HG03064 (cell line): ENCODE measurements around the gene JMJD4.

Source experiments
- ATAC-seq: cut with Tn5 transposase; IDR thresholded peaks from one replicate; pipeline ENCODE4 v1.9.1; 2021; ENCODE audit warnings: low read depth; ENCODE audit not compliant: unreplicated experiment

Gene JMJD4

DNA sequence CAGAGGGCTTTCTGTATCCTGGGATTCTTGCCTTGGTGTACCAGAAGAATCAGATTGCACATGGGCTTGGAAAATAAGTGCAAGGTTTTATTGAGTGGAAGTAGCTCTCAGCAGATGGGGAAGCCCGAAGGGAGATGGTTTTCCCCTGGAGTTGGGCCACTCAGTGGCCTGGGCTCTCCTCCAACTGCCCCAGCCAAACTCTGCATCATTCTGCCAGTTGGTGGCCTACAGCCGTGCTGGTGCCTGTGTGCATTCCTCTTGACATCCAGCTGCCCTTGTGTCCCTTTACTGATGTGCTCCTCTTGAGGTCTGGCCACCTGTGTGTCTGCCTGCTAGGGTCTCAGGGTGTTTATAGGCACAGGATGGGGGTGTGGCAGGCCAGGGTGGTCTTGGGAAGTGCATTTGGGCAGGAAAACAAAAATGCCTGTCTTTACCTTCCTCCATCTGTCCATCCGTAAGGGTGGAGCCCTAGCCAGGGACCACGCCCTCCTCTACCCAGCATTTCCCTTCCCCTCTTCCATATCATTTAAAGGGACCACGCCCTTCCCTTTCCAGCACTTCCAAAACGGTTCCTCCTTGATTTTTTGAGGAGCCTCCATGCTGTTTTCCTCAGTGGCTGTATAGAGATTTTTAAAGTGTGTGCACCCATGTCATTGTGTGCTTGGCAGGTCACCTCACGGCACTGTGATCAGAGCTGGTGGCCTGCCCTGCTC, 19.1 kb upstream of the JMJD4 start:
- no peak for ATAC-seq

DNA sequence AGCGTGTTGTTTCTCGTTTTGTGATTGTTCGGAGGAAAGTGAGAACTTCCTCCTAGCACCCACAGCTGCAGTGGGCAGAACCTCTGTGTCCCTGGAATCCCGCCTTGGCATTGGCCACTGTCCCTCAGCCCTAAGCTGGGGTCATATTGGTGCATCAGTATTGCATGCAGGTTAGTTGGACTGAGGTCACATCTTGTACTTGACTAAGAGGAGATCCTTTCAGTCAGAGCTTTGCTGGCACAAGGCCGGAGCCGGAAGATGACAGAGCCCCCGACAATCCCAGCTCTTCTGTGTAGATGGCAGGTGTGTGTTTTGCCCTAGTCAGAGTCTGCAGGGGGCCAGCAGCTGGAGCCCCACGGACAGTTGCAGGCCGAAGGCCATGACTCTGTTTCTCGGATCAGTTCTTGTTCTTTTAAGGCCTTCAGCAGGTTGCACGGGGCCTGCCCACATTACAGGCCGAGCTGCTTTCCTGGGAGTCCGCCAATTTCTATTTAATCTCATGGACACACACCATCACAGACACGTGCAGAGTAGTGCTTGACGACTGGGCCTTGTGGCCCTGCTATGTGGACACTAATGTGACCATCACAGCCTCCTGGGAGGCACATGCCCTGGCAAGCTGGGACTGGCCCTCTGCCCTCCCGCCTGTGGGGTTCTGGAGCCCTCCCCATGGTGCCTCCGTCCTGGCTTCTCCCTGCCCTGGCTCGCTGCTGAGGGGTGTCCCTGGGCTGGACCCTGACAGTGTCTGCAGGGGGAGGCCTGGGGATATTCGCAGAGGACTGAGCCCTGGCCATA, 15.0 kb upstream of the JMJD4 start:
- ATAC-seq: no peak

DNA sequence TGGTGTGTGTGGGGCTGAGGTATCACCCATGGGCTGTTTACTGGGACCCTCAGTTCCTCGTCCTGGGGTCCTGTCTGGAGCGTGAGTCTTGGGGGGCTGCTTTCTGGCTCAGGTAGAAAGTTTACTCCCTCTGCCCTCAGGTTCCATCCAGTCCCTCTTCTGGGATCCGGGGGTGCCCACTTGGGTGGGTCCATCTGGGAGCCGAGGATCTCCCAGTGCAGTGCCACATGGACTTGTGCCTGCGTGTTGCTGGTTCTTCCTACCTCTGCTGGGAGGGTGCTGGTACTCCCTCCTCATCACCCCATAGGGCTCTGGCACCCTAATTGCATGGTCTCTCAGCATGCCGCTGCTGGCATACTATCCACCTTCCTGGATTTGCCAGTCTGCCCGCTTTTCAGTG, 14.1 kb upstream of the JMJD4 start:
- ATAC-seq: no peak

GRCh38 chr1:227748496-227749182, 13.5 kb upstream of the JMJD4 start:
- no peak for ATAC-seq

DNA sequence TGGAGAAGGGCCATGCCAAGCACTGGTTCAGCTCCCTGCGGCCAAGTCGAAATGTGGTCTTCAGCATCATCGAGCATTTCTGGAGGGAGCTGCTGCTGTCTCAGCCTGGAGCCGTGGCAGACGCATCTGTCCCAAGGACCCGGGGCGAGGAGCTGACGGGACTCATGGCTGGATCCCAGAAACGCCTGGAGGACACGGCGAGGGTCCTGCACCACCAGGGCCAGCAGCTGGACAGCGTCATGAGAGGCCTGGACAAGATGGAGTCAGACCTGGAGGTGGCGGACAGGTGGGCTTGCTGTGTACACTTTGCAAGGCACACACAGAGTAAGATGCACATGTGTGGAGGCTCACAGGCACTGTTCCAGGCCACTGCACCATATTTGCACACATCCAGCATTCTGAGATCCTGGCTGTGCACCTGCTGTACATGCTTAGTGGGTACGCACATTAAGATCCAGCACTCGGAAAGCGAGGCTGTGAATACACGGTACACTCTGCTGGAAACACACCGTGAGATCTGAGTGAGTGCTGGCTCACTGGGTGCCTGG, 12.9 kb upstream of the JMJD4 start:
- ATAC-seq: no peak

GRCh38 chr1:227747382-227747781, 12.3 kb upstream of the JMJD4 start:
- ATAC-seq: no peak

- no peak for ATAC-seq
Measured at GRCh38 chr1:227746676-227747075, 11.6 kb upstream of the JMJD4 start.

DNA sequence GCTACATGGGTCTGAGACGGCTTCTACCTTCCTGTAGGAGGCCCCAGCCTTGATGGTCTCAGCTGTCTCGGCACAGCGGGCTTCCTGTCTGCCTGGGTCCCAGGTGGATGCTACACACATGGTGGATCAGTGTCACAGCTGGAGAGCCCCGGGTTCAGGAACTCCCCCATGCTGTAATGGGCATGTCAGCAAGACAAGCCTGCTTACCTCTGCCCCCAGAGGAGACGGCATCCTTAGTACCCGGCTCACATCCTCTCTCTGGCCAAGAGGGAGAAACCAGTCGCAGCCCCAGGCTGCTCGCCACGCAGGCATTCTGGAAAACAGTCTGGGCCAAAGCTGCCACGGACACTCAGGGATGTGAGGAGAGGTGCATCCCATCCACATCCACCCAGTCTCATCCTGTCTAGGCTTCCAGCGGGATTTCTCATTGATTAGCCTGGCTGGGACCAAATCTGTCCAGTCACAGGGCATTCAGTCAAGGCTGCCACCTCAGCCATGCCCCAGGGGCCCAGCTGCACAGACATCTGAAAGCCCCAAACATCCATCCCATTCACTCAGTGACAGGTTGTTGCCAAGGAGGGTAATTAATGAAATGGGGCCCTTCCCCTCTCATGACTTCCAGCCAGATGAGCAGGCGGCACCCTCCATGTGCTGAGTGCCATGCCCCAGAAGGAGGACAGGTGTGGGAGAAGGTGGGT, 10.6 kb upstream of the JMJD4 start:
- no peak for ATAC-seq

GRCh38 chr1:227744668-227745067, 9.6 kb upstream of the JMJD4 start:
- no peak for ATAC-seq

GRCh38 chr1:227742738-227743715, 7.9 kb upstream of the JMJD4 start:
- no peak for ATAC-seq

DNA sequence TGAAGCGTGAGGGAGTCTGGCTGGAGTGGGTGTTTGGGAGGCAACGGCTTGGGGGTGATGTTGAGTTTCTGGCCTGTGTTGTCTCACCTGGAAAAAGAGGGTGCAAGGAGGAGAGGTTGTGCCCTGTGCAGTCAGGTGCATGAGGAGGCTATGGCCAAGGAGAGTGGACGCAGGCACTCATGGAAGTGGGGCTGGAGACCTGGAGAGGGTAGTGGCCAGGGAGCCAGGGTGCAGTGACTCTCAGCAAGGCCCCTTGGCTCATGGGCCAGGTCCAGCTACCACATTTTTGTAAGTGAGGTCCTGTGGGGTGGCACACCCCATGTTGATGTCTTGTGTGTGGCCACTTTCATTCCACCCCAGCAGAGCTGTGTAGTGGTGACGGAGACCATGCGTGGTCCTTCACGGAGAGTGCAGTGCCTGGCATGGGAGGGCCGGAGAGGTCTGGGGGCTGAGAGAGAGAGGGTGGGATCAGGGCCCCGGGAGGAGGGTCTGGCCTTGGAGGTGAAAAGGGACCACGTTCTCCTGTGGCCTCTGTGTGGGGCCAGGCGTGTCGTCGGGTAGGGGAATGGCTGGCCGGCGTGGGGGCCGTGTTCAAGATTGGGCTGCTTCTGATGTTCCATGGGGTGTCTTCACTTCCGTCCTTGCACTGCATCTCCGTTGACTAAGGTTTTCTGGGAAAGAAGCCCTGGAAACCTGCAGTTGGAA, 6.2 kb upstream of the JMJD4 start:
- no peak for ATAC-seq

- ATAC-seq: no peak
Measured at GRCh38 chr1:227740401-227740960, 5.4 kb upstream of the JMJD4 start.

GRCh38 chr1:227739636-227740035, 4.5 kb upstream of the JMJD4 start:
- ATAC-seq: no peak

DNA sequence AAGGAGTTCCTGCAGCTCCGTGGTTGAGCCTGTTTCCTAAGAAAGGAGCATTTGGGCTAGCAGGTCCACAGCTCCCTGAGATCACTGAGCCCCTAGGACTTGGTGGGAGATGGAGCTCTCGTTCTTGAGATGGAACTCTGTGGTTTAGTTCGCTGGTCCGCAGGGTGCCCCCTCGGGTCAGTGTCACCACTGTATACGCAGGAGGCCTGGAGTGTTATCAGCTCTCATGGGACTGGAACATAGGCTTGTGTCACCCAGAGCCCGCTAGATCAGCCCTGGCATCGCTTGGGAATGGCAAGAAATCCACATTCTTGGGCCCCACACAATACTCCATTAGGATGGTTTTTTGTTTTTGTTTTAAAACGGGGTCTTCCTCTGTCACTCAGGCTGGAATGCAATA, 3.7 kb upstream of the JMJD4 start:
- no peak for ATAC-seq

GRCh38 chr1:227736814-227737432, 1.8 kb upstream of the JMJD4 start:
- no peak for ATAC-seq

DNA sequence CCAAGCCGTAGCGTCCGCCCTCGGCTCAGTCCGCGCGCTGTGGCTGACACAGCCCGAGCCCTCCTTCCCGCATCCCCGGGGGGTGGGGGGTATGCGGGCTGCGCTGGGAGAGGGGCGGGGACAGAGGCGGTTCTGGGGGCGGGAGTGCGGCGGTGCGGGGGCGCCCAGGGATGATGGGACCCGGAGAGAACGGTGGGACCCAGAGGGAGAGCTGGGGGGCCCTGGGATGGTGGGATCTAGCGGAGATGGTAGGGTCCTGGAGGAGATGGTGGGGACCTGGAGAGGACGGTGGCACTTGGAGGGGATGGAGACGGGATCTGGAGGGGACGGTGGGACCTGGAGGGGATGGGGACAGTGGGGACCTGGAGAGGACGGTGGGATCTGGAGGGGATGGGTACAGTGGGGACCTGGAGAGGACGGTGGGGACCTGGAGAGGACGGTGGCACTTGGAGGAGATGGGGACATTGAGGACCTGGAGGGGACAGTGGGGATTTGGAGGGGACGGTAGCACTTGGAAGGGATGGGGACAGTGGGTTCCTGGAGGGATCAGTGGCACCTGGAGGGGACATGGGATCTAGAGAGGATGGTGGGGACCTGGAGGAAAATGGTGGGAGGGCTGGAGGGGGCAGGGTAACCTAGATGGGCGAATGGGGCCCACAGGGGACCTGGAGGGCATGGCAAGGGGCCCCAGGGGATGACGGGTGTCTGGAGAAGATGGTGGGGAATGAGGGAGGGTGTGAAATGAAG, 610 bp upstream of the JMJD4 start:
- peak; percentile 39 for ATAC-seq

- peak; percentile 5 for ATAC-seq
Measured at GRCh38 chr1:227734546-227734855, 601 bp downstream of the JMJD4 start.
